ENCODE measurements around the gene FOXL2. TPM values are rescaled to one million over a fixed set of nuclear protein-coding genes. Genes with fewer than 3 reads are reported as not detected.
A peak's percentile ranks its signal among the peaks of the same experiment; 100 is the strongest.

The FOXL2 gene
- total and polyA plus RNA-seq, 11 donors, result not detected

GRCh38 chr3:138915503-138916498 is 31.1 kb downstream of the FOXL2 start:
- 2 to 3% (median 2%) methylated on average over 53 to 68 of the region's 68 CpGs for WGBS, 4 donors
- TF ChIP-seq, protein P1, sequence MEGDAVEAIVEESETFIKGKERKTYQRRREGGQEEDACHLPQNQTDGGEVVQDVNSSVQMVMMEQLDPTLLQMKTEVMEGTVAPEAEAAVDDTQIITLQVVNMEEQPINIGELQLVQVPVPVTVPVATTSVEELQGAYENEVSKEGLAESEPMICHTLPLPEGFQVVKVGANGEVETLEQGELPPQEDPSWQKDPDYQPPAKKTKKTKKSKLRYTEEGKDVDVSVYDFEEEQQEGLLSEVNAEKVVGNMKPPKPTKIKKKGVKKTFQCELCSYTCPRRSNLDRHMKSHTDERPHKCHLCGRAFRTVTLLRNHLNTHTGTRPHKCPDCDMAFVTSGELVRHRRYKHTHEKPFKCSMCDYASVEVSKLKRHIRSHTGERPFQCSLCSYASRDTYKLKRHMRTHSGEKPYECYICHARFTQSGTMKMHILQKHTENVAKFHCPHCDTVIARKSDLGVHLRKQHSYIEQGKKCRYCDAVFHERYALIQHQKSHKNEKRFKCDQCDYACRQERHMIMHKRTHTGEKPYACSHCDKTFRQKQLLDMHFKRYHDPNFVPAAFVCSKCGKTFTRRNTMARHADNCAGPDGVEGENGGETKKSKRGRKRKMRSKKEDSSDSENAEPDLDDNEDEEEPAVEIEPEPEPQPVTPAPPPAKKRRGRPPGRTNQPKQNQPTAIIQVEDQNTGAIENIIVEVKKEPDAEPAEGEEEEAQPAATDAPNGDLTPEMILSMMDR (IDR thresholded peaks at IDR 0.05), result peak; percentile 78 to 97 (median 87)
- peak in 1 of 2 donors; percentile 29 for TF ChIP-seq POLR2A (IDR thresholded peaks at IDR 0.05)
- Histone ChIP-seq H3K27me3 (no peaks in the 10 kb centered on the region), H3K4me3 (peak overlapping the region; percentile 57 to 90 (median 84)), H3K36me3 (no peaks in the 10 kb centered on the region), H3K9me3 (no peaks in the 10 kb centered on the region), H3K4me1 (peaks cover 0 to 16% (median 6%) of the 10 kb centered on the region in 12 donors), H3K27ac (peak overlapping the region; percentile 82 to 98 (median 96))
- peak; percentile 91 to 97 (median 94) for DNase-seq
- intact Hi-C loops (cut with DNase I), result loop anchor here (1.0 to 10.0 kb wide), 19 partner anchors 79 to 581 kb away; partner anchors contain the start of genes CEP70 (in 8 of the 10) and PIK3CB (in 6 of the 10)
- peak; percentile 97 to 98 (median 98) for ATAC-seq

GRCh38 chr3:138914870-138915502 is 32.0 kb downstream of the FOXL2 start:
- H3K4me3 ChIP-seq, result peak overlapping the region; percentile 15 to 90 (median 84)
- H3K9me3 ChIP-seq, result no peaks in the 10 kb centered on the region
- DNase-seq, result no peak
- no peaks in the 10 kb centered on the region for H3K36me3 ChIP-seq
- peak in 1 of 4 donors; percentile 8 for ATAC-seq
- intact Hi-C loops (cut with DNase I), result loop anchor here (1.0 to 10.0 kb wide), 20 partner anchors 63 to 580 kb away; partner anchors contain the start of genes CEP70 (in 5 of the 10) and PIK3CB (in 5 of the 10)
- peak overlapping the region; percentile 82 to 98 (median 96) for H3K27ac ChIP-seq
- peaks cover 0 to 16% (median 6%) of the 10 kb centered on the region in 12 donors for H3K4me1 ChIP-seq
- WGBS, 4 donors, result 12 to 18% (median 15%) methylated on average over 19 of the region's 19 CpGs
- H3K27me3 ChIP-seq, result no peaks in the 10 kb centered on the region
- no peak for TF ChIP-seq POLR2A (IDR thresholded peaks at IDR 0.05)
- TF ChIP-seq, protein P1 (IDR thresholded peaks at IDR 0.05), result no peak

GRCh38 chr3:138913766-138914165 is 33.2 kb downstream of the FOXL2 start:
- intact Hi-C loops (cut with DNase I), result loop anchor here in 7 of 10 donors (2.0 to 10.0 kb wide), 9 partner anchors 61 to 579 kb away; partner anchors contain the start of genes PIK3CB (in 2 of the 7) and CEP70 (in 1 of the 7)
- ATAC-seq (no peak), DNase-seq (no peak)
- Histone ChIP-seq H3K27ac (no peak overlapping the region), H3K4me1 (peaks cover 0 to 16% (median 6%) of the 10 kb centered on the region in 12 donors), H3K27me3 (no peaks in the 10 kb centered on the region), H3K36me3 (no peaks in the 10 kb centered on the region), H3K9me3 (no peaks in the 10 kb centered on the region), H3K4me3 (no peak overlapping the region)
- WGBS, 4 donors, result 90 to 94% (median 92%) methylated on average over 3 of the region's 3 CpGs
- TF ChIP-seq, protein P1 (IDR thresholded peaks at IDR 0.05), result no peak
- TF ChIP-seq POLR2A (IDR thresholded peaks at IDR 0.05), result no peak

Data from heart left ventricle (tissue), 16 donors.